Pulmonary artery endothelial cell (primary cell): ENCODE measurements around the gene PTH. TPM values are rescaled to one million over a fixed set of nuclear protein-coding genes. Genes with fewer than 3 reads are reported as not detected.

Experiments used
- DNase-seq: peaks from one replicate; pipeline ENCODE4 v3.0.0-alpha.2; 2011; ENCODE audit warnings: low read depth, low spot score
- total RNA-seq: library from RNA; depleted of rRNA; stranded (reverse); fragments of >200 nt; gene quantifications from 2 replicates; pipeline ENCODE4 v1.2.3, GENCODE V29; 2014

The PTH gene
- not detected in 2 replicates for total RNA-seq

DNA sequence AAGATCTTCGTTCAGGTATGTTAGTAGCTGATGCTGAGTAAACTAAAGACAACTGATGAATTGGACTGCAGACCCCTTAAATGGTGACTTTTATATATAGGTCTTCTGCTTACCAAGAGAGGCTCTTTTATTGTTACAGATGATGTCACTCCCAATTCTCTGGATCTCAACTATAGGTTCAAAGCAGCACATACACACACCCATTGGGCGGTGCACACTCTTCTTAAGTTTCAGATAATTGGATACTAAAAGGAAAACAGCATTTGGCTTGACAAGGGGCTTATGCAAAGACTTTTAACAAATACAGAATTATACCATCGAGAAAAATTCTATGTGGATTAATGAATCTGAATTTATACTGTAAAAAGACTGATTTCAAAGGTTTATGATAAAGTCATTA is at the start of gene PTH:
Gene PTH, minus strand, starts transcription at position 69 of the 400 bp plus-strand sequence. CDS start 3,142 bp downstream, outside the sequence.
- no peak for DNase-seq

DNA sequence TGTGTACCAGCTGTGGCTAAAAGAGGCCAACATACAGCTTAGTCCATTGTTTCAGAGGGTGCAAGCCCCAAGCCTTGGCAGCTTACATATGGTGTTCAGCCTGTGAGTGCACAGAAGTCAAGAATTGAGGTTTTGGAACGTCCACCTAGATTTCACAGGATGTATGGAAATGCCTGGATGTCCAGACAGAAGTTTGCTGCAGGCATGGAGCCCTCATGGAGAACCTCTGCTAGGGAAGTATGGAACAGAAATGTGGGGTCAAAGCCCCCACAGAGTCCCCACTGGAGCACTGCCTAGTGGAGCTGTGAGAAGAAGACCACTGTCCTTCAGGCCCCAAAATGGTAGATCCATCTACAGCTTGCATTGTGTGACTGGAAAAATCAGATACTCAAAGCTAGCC is 42.2 kb upstream of the PTH start:
- DNase-seq = no peak

DNA sequence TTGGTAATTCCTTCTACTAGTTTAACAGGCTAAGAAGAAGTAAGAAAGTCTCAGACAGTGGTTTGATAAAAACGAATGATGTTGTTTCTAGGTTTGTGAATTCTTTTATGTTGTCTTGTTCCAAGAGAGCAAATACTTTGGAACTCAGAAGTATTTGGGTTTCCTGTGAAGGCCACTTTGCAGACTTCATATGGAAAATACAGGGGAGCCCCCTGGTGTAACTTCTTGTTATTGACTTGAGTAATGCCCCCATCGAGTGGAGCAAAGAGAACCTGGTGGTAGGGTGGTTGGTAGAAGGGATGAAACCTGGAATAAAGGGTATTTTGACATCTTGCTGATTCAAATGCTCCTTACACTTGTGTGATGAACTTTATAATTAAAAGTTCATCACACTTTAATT is 40.0 kb upstream of the PTH start:
- DNase-seq = no peak

DNA sequence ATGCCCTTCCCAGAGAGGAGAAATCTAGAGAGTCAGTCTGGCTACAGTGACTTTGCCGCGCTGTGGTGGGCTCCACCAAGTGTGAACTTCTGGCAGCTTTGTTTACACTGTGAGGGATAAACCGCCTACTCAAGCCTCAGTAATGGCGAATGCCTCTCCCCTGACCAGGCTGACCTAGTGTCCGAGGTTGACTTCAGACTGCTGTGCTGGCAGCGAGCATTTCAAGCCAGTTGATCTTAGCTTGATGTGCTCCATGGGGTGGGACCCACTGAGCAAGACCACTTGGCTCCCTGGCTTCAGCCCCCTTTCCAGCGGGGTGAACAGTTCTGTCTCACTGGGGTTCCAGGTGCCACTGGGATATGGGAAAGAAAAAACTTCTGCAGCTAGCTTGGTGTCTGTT is 38.6 kb upstream of the PTH start:
- DNase-seq = no peak

DNA sequence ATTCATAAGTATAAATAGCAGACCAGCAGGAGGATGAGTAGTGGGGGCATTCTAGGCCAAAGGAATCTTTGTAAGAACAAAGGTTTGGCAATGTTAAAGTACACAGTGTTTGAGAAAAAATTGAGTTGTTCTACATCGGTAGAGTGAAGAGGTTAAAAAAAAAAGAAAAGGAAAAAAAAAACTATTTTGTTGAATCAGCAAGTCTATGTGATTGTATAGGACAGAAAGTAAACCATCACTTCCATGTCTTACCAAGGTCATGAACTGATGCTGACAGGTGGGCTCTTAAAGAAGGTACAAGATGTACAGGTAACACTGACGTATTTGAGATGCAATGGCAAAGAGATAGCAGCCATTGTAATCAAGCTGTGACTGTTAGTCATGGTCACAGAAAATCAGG is 29.5 kb upstream of the PTH start:
- no peak for DNase-seq

DNA sequence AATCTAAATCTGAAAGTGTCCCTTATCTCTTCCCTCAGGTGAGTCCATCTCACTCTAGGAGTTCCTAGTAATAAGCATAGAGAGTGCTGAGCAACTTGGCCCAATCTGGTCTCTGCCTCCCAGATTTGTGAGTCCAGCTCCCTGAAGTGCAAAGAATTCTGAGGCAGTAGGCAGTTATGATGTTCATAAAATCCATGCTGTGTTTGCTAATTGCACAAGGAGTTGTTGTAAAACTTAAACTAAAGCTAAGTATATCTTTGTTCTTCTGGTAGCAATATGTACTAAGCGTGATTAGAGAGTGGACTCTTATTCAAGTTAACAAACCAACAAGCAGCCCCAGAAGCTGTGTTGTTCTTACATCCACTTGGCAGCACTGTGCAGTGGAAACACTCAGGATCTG is 7.6 kb upstream of the PTH start:
- no peak for DNase-seq

DNA sequence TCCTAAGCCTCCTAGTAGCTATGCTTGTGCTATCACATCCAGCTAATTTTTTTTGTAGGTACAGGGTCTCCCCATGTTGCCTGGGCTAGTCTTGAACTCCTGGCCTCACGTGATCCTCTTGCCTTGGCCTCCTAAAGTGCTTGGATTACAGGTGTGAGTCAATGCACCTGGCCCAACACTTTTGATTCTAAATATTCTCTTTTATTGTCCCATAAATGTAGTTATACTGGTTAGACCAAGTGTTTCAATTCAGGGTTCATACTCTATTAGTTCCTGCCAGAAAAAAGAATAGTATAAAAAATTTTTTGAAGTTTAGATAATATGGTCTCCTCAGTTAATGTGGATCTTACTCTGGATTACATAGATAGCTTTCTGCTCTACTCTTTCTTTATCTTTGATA is 6.7 kb upstream of the PTH start:
- no peak for DNase-seq

DNA sequence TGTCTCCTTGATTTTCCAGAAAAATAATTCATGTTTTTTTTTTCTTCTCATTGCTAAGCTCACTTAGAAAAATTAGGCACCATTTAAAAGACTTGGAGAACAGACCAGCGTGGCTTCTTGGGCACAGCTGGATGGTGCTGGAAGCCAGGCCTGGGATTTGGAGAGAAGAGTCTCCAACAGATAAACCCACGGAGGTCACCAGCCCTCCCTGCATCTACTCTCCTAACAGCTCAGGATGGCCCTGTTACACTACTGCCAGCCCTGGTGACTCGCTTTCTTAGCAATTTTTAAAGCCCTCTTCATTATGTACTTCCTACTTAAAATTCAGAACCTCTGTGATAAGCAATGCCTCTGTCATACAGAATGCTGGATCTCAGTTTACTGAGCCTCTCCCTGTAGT is 1.7 kb downstream of the PTH start:
- DNase-seq = no peak

DNA sequence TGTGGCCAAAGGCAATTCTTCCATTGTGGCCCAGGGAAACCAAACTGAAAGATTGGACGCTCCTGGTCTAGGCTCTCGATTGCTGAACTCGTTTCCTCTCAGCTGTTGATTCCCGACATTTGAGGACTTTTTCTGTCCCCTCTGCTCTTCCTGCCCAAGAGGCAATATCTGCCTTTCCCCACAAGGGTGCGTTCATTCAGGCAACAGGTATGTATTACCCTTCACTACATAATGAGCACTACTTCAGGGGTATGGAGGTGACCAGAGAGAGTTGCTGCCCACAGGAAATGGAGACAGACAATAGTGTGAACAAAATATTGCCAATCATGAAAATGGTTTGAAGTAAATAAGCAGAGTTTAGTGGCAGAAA is 8.2 kb downstream of the PTH start:
- no peak for DNase-seq

DNA sequence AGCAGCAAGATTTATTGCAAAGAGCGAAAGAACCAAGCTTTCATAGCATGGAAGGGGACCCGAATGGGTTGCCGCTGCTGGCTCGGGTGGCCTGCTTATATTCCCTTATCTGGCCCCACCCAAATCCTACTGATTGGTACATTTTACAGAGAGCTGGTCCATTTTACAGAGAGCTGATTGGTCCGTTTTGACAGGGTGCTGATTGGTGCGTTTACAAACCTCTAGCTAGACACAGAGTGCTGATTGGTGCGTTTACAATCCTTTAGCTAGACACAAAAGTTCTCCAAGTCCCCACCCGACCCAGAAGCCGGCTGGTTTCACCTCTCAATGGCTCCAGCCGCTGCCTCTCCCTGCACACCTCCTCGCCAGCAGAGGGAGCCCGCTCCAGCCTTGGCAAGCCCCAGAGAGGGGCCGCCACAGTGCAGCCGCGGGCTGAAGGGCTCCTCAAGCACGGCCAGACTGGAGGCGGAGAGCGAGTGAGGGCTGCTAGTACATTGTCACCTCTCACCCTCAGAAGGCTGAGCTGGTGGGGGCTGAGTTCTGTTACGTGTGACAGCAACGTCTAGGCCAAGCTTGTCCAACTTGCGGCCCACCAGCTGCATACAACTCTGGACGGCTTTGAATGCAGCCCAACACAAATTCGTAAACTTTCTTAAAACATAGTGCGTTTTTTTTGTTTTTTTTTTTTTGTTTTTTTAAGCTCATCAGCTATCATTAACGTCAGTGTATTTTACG is 8.7 kb downstream of the PTH start:
- DNase-seq = no peak

DNA sequence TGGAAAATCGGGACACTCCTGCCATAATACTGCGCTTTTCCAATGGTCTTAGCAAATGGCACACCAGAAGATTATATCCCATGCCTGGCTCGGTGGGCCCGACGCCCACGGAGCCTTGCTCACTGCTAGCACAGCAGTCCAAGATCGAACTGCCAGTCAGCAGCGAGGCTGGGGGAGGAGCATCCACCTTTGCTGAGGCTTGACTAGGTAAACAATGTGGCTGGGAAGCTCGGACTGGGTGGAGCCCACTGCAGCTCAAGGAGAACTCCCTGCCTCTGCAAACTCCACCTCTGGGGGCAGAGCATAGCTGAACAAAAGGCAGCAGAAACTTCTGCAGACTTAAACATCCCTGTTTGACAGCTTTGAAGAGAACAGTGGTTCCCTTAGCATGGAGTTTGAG is 15.6 kb downstream of the PTH start:
- no peak for DNase-seq

DNA sequence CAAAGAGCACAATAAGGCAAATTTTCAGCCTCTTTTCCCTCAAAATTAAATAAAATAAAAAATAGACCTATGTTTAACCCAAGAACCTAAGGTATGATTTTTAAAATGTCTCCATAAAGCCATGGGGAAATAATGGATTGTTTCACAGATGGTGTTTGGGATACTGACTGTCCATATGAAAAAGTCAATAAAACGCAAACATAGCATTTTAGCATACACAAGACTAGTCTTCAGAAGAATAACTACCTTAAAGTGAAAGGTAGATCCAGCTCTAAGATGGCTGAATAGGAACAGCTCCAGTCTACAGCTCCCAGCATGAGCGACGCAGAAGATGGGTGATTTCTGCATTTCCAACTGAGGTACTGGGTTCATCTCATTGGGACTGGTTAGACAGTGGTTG is 16.1 kb downstream of the PTH start:
- DNase-seq = no peak

DNA sequence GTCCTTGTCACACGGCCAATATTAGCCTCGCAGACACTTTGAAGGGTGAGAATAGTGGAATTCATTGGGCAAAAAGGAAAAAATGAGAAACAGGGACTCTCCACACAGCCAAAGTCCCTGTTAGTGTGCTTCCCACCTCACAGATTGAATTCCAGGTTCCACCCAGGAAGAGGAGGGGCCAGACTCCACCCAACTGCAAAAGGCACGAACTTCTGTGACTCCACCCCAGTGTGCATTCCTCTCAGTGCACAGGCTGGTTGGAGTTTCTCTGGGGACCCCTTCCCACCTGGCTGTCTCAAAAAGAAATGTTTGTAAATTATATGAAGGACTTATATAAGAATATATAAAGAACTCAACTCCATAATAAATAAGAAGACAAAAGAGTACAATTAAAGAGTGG is 20.7 kb downstream of the PTH start:
- DNase-seq = no peak

DNA sequence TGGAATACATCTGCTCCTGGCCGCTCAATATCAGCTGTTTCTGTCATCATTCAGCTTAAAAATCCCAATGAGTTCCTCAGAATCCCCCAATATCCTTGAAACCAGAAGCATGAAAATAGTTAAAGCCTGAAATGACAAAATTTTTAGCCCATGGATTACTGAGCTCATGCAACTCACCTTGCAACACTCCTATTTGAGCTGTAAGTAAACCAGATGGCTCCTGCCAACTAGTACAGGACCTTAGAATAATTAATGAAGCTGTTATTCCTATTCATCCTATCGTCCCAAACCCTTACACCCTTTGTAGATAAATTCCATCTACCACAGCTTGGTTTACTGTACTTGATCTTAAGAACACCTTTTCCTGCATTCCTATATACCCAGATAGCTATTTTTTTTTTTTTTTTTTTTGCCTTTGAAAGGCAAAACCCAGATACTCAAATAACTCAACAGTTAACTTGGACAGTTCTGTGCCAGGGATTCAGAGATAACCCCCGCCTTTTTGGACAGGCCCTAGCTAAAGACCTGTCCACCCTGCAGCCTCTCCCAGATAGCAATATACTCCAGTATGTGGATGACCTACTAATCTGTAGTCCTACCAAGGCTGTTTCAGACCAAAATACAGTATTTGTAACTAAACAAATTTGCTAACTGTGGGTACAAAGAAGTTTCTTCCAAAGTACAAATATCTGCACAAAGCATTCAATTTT is 22.6 kb downstream of the PTH start:
- DNase-seq = no peak

DNA sequence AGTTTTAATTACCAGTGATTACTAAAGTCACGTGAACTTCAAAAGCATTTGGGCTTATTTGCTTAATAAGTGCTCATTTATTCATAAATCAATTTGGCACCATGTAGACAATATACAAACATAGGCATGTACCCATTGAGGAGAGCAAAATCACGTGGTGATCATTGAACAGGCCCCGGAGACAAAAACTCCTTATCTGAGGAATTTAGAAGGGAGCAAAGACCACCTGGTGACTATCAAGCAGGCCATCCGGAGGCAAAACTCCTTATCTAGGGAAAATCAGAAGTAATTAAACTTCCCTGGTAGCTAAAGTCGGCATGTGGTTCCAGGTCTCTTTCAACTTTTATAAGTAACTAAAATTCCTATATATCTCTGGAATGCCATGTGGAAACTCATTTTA is 27.0 kb downstream of the PTH start:
- no peak for DNase-seq

DNA sequence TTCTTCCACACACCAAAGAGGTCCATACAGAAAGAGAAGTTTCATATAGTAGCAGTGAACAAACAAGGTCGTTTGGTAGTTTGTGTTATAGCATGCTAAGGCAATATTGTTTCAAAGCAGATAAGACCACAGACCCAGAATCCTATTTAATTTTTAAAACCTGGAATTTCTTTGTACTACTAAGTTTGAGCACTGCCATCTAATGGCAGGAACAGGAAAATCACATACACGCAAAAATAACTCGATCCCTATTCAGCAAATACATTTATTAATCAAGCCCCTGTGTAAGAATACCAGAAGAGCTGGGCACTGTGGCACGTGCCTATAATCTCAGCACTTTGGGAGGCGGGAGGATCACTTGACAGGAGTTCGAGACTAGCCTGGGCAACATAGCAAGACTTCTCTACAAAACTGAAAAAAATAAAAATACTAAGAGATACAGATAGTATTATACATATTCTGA is 29.9 kb downstream of the PTH start:
- no peak for DNase-seq

DNA sequence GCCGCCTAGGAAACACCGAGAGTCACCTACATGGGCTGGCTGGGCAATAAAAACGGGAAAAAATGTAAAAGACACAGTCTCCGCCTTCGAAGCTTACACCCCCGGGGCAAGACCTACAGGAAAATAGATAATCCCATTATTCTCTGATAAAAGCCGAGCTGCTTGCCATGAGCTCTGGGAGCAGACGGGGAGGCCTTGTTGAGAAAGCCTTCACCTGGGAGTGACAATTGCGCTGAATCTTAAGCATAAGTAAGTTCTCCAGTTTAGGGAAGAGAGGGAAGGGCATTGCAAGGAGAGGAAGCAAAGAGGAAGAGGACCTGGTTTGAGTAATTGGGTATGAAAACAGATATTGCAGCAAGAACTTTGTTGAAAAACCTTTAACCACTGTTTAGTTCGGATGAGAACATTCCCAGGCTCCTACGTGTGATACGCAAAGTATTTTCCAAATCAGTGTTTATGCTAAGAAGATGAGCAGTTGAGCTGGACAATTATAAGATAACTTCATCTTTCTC is 32.0 kb downstream of the PTH start:
- DNase-seq = no peak

DNA sequence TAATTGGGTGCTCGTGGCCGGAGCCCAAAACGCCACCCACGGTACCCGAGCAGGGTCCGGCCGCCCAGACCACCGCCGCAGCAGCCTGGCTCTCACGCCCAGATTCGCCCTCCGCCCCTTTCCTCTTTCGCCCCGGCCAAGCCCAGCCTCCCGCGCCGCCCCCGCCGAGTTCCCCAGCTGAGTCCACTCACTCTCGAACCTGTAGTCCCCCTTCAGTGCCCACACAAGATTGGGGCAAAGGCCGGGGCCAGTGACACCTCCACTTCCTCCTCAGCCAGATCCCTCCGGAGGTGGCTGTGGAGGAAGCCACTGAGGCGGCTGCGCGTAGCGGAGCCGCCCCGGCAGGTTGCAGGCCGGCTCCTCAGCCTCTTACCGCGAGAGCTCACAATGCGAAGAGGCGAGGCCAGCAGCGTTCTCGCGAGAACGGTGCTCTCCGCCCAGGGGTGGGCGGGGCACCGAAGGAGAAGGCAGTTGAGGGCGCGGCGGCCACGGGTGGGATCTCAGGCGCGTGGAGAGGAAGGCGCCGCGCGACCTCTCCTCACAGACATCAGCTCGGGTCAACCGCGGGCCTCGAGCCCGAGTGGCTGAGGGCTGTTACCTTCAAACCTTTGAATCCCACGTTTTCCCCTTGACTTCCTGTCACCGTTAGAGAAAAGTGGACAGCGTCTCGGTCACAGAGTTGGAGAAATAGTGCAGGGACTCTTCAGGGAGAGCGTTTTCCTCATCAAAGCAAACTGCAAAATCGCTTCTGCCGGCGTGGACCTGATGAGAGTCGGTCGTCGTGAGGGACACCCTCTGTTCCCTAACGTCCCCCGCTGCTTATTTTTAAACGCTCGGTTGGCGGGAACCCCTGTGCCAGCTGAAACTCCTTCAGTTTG is 32.7 kb downstream of the PTH start, which contains the start of gene BTBD10:
Gene BTBD10, minus strand, starts transcription at position 322 of the 878 bp plus-strand sequence. CDS start 18,098 bp downstream, outside the sequence.
- DNase-seq = peak; percentile 79

DNA sequence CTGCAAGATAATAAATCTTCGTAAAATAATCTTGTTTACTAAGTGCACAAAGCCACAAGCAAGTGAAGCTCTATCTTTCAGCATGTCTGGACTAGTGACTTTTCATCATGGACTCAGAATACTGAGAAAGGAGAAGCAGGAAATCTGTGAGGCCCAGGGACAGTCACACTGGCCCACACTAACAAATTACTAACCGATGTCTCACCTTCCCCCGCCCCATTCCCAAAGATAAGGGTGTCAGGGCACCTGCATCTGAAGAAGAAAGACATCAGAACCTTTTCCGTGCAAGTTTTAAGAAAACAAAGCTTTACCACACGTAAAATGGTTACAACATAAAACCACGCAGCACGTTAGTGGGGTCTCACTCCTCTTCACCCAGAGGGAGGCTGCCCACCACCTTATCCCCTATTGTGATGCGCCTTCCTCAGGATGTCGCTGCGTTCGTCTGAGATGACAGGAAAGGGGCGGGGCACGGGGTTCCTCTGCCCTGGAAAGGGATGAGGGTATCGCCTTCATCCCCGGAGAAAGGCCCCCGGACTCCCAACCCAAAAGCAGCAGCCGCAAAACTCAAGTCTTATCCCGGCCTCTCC is 33.4 kb downstream of the PTH start:
- DNase-seq = no peak

DNA sequence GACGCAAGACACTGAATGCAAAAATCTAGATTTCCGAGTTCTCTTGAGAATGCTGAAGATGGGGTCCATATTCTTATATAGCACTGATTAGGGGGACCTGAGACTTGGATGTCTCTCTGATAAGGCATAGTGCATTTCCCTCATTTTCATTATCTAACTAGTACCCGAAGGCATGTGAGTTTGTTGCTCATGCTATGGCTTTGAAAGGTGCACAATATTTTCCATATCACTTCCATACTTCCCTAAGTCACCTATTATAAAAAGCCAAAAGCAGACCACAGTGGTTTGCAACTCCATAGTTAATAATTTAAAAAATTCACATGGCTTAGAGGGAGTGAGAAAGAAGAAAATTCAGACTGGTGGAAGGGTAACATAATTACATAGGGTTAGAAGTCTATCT is 34.5 kb downstream of the PTH start:
- DNase-seq = no peak

DNA sequence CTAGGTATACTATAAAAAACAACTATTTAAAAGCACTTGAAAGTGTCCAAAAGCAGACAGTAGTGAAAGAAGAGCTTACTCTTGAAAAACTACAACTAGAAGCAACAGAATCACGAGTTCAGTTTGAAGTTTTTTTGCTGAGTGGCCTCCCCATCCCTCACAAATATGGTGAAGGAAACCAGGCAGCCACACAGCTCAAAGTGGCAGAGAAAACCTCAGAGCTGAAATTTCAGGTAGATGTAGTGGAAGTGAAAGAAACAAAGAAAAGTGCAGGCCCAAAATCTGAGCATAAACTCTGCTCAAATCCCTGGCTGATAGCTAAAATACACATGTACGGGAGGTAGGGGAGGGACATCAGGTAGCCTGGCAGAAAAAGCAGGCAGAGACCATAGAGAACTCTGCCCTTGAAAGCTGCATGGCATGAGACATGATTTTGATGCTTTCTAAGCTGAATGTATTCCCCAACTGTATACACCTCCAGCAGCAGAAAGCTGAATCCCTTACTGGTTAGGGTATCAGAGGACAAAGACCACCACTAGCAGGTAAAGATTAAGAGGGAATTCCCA is 44.9 kb downstream of the PTH start:
- no peak for DNase-seq
